Right lobe of liver (tissue), 4 donors: ENCODE measurements around the gene AKAP17A.

ENCODE experiments used
- CTCF ChIP-seq, 4 donors: fragments of 200-600 bp in 3 of 4; fragments of 450-650 bp in 1 of 4; IDR thresholded peaks; one replicate each; pipeline versions ENCODE4 v1.5.1 to v1.8.0; 2016 to 2022; ENCODE audit warnings: antibody characterized with exemption in 4 of 4, mild to moderate bottlenecking in 2 of 4
- POLR2A ChIP-seq: fragments of 450-650 bp; IDR thresholded peaks from one replicate; pipeline ENCODE4 v1.6.1; 2017; ENCODE audit warnings: antibody characterized with exemption, mild to moderate bottlenecking
- donor health status: DM: no; HTN: no; CAD: no.
- donor health status: DM: no; HTN: no; CAD: no.
- donor health status: DM: no; HTN: yes; CAD: no.

- no peak for TF ChIP-seq CTCF (IDR thresholded peaks at IDR 0.05)
- no peak for TF ChIP-seq POLR2A
These were observed 19.3 kb downstream of the AKAP17A start for GRCh38 chrX:1610736-1611135.
